GM18861 (cell line): ENCODE measurements around the gene ITPKB.
"Not testable (repeated sequence)": the region's sequence is repeated elsewhere in the genome, so short reads cannot be mapped to it uniquely, and the experiment has no call there.

Experiments
- ATAC-seq: cut with Tn5 transposase; IDR thresholded peaks from one replicate; pipeline ENCODE4 v1.9.1; 2021; ENCODE audit not compliant: unreplicated experiment

Gene ITPKB

DNA sequence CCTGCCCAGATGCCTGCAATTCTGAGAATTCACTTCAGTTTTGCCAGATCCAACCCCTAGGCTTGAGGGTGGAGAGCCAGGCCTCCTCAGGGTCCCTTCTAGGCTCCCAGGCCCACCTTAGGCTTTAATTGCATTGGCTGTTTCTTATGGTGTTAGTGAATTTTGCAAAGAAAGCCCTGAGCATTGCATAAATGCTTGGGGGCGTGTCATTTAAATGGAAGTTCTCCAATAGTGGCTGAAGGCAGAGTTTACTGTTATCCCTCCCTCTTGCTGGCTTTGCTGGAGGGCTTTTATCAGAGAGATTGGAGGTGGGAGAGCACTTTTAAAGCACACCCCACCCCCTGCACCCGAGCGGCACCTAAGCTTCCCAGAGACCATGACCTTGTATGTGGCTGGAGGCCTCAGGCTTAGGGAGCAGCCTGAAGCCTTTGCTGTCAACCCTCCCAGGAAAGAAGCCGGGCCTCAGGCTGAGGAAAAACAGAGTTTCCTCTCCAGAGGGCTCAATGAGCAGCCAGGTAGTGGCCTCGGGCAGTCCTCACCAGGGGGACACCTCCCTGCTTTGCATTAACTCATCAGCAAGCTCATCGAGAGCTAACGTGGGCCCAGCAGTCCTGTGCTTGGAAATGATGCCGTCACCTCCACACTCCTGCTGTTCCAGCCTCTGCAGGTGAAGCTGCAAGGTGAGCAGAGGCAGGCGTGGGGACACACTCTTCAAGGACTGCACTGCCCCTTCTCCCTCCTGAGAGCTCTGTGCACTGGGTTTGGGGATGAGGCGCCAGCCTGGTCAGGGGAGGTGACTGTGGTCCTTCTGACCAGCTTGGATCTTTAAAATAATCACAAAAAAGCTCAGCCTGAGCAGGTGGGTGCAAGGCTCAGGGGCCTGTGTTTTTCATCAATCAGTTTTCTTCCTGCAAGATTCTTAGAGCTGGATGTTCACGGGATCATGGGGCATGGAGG, 132.5 kb downstream of the ITPKB start:
- no peak for ATAC-seq

DNA sequence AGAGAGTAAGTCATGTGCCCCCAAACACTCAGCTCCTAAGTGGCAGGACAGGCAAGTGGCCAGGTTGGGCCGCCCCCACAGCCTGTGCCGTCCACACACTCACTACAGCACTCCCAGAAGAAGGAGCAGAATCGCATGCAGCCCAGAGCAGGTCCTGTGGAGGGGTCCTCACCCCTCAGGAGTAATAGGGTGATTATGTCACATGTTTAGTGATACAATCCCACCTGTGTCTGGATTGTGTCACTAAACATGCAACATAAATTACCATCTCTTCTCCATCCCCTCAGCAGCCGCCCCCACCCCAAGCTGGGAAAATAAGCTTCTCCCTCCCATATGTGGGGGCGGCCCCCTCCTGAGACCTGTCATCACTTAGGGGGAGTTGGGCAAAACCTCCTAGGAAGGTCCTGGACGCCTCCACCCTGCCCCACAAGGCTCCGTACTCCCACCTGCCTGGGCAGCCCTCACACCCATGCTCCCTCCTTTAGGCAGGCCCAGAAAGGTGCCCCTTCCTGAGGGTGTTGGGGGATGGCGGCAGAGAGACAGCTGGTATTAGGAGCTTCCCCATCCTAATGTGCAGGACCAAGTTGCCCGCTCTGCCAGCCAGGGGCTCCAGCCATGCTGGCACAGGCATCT, 133.6 kb downstream of the ITPKB start:
- no peak for ATAC-seq

GRCh38 chr1:226604560-226605317, 134.3 kb downstream of the ITPKB start:
- ATAC-seq: no peak

DNA sequence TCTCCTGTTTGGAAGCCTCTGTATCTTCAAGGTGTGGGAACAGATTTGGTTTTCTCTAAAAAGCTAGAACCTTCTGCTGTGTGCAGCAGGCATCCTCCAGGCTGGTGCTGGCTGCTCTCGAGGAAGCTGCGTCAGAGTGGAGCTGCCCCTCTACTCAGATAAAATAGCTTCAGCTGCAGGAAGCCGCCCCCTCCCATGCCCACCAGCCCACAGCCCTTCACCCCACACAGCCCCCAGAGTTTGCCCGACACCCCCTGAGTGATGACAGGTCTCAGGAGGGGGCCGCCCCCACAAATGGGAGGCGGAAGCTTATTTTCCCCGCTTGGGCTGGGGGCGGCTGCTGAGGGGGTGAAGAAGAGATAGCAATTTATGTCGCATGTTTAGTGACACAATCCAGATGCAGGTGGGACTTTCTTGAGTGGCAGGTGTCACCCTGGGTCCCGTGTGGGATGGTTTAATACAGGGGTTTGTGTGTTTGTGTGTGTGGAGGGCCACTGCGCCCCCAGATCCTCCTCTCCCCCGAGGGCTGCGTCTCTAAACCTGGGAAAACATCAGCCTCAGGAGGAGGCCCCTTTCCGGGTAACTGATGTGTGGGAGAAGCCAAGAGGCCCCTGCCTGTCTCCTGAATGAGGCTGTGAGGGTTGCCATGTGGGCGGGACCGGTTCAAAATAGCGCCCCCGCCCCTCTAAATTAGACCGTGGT, 135.1 kb downstream of the ITPKB start:
- ATAC-seq: no peak

GRCh38 chr1:226603022-226603857, 135.8 kb downstream of the ITPKB start:
- no peak for ATAC-seq

DNA sequence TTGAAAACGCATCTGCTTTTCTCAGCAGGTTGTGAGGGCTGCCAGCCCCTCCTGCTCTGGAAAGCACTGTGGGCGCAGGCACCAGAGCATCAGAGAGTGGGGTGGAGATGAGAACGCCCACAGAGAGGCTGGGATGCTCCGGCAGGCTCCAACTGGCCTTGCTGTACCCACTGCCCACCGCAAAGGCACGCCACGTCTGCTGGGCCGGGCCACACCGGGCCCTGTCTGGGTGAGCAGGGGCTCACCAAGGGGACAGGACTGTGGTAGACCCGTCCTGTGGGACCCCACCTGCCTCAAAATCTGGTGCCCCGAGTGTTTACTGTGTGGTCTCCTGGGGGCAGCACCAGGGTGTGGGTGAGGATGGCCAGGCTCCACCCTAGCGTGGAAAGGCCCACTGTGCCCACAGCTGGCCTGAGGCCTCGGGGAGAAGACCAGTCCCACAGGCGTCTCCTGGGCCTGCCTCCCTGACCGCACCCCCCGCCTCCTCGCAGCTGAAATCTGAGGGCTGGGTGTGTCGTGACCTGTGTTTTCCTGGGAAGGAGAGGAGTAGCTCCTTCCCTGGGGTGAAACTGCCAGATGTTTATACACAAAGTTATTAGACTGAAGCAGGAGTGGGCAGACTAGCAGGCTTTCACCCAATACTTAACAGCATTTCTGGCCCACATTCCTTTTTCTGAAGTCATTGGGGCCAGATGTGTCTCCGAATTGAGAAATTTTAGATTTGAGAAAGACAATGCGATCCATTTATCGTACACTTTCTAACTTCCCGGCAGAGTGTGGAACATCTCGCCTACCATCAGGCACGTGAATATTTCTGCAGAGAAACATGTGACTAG, 136.7 kb downstream of the ITPKB start:
- ATAC-seq: no peak

DNA sequence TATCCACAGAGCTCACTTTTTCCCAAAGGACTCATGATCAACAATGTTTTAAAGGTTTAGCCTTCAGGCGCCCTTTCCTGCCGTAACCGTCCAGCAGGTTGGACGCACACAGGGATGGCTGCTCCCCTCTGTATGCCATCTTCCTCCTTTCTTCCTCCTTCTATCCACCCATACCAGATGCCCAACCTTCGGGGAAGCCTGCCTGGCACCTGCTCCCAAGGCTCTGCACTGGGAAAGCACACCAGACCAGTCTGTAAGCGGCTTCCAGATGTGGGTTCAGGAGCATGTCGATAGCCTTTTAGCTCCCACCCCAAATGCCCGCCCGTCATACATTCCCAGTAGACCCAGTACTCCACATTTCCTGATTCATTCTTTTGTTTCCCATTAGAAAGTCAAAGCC, 137.6 kb downstream of the ITPKB start:
- no peak for ATAC-seq

DNA sequence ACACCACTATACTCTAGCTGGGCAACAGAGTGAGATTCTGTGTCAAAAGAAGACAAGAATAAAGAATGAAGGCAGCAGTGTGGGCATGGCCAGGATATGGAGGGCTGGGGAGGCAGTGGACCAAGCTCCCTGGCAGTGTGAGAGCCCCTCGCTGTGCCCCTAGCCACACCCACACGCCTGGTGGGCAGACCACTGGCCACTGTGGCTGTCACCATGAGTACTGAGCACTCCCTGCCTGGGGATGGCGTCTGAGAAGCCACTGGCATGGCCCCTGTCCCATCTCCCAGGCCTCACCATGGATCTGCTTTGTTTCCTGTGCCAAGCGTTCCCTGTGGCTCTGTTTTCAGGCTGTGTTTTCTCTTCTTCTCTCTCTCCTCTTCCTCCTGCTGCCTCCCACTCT, 138.8 kb downstream of the ITPKB start:
- ATAC-seq: no peak

DNA sequence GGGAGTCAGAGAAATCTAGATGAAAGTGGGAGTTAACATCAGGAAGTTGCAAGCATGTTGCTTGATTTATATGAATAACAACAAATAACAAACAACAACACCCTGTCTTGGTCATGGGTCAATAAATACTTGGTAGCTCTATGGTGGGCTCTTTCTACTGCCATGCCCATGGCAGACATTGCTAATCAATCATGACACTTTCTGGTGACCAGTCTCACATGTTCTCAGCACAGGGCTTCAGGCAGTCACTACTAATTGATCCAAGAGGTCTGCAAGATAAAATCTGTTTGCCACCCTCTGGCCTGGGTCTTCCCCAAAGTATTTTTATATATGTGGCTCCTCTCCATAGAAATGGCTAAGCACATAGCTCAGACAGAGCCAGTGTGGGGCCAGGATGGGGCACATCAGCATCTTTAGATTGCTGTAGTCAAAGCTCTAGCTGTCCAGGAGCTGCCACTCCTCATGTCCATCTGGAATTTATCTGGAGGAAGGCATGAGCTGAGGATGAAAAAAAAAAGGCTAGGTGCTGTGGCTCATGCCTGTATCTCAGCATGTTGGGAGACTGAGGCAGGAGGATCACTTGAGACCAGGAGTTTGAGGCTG, 139.3 kb downstream of the ITPKB start:
- ATAC-seq: no peak

- not testable (repeated sequence) for ATAC-seq
Measured at GRCh38 chr1:226598955-226599354, 140.1 kb downstream of the ITPKB start.

DNA sequence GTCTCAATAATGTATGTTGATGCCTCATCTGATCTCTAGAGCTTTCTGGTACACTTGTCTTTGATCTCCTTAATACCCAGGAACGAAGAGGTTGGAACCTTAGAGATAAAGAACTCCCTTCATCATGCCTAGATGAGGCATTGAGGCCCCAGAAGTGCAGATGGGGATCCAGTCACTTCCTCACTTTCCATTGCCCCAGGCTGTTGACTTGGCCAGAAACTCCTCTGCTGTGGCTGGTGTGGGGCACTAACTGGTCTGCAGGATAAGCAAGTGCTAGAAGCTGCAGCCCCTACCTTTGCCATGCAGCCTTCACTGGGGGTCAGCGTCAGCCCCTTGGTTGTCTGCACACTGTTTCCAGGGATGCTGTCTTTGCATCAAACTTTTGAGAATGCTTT, 140.6 kb downstream of the ITPKB start:
- ATAC-seq: no peak

DNA sequence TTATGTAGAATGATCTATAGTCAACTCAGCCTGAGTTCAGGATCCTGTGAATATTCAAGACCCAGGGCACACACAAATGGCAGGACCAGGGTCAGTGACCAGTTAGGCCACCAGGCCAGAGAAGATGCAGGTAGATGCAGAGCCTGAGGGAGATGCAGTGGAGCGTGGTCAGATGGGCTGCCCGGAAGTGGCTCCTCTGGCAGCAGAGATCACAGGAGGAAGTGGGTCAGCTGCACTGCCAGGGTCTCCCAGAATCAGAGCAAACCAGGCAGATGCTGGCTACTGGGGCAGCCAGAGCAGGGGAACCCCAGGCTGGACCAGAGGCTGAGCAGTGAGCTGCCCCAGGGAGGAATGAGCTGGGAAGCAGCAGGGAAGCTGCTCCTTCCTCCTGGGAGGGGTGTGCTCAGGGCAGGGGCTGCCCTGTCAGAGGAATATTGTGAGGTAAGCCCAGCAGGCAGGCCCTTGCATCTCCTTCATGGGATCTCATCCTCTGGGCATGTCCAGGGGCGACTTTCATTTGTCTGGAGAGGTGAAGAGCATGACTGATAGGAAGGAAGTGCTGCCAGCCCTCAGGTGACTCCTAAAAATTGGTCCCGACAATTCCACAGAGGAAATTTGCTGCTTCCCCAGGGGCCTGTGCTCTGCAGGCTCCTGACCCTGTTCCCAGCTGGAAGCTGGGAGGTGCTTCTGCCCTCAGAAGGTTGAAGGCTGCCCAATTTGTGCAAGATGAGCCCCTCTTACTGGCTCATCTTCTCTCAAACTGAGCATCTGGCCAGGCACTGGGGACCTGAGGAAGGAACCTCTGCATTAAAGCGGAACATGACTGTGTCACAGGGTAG, 141.2 kb downstream of the ITPKB start:
- no peak for ATAC-seq

- no peak for ATAC-seq
Measured at GRCh38 chr1:226596531-226597165, 142.4 kb downstream of the ITPKB start.

- ATAC-seq: no peak
Measured at GRCh38 chr1:226593541-226593940, 145.5 kb downstream of the ITPKB start.

GRCh38 chr1:226590614-226591013, 148.5 kb downstream of the ITPKB start:
- no peak for ATAC-seq

- no peak for ATAC-seq
Measured at GRCh38 chr1:226589008-226589733, 149.9 kb downstream of the ITPKB start.

GRCh38 chr1:226588484-226588883, 150.6 kb downstream of the ITPKB start:
- no peak for ATAC-seq
